Stimulated activated CD4-positive, alpha-beta T cell treated with anti-CD3 and anti-CD28 coated beads, Interleukin-15, amount 100 ng/mL, for 24 hours (primary cell): Measurements from ENCODE around the gene SEMA5A.

Experiments used
- DNase-seq: peaks from one replicate; pipeline ENCODE4 v3.0.0-alpha.2; 2020

Gene SEMA5A

GRCh38 chr5:9194509-9194908 lies 351.4 kb downstream of the SEMA5A start:
- no peak for DNase-seq

- DNase-seq = no peak
Observed at GRCh38 chr5:9192266-9192665, 353.6 kb downstream of the SEMA5A start.

- no peak for DNase-seq
Observed at GRCh38 chr5:9189681-9190080, 356.2 kb downstream of the SEMA5A start.

GRCh38 chr5:9188956-9189355 lies 356.9 kb downstream of the SEMA5A start:
- no peak for DNase-seq

- DNase-seq = no peak
Observed at GRCh38 chr5:9188131-9188530, 357.7 kb downstream of the SEMA5A start.

GRCh38 chr5:9187614-9188013 lies 358.3 kb downstream of the SEMA5A start:
- DNase-seq = no peak

- no peak for DNase-seq
Observed at GRCh38 chr5:9186069-9186468, 359.8 kb downstream of the SEMA5A start.

- no peak for DNase-seq
Observed at GRCh38 chr5:9183992-9184391, 361.9 kb downstream of the SEMA5A start.

- DNase-seq = no peak
Observed at GRCh38 chr5:9182899-9183695, 362.8 kb downstream of the SEMA5A start.

- no peak for DNase-seq
Observed at GRCh38 chr5:9176641-9177040, 369.2 kb downstream of the SEMA5A start.

GRCh38 chr5:9174446-9174845 lies 371.4 kb downstream of the SEMA5A start:
- DNase-seq = no peak

- no peak for DNase-seq
Observed at GRCh38 chr5:9173281-9174048, 372.4 kb downstream of the SEMA5A start.

- DNase-seq = no peak
Observed at GRCh38 chr5:9170026-9170425, 375.8 kb downstream of the SEMA5A start.

- DNase-seq = no peak
Observed at GRCh38 chr5:9169557-9169902, 376.3 kb downstream of the SEMA5A start.

- no peak for DNase-seq
Observed at GRCh38 chr5:9168791-9169556, 376.9 kb downstream of the SEMA5A start.

- DNase-seq = no peak
Observed at GRCh38 chr5:9166202-9167112, 379.4 kb downstream of the SEMA5A start.

GRCh38 chr5:9165546-9165945 lies 380.3 kb downstream of the SEMA5A start:
- DNase-seq = no peak

GRCh38 chr5:9160747-9161146 lies 385.1 kb downstream of the SEMA5A start:
- DNase-seq = no peak

GRCh38 chr5:9157811-9158210 lies 388.1 kb downstream of the SEMA5A start:
- no peak for DNase-seq

GRCh38 chr5:9157020-9157419 lies 388.9 kb downstream of the SEMA5A start:
- no peak for DNase-seq

- peak; percentile 4 for DNase-seq
Observed at GRCh38 chr5:9156282-9156681, 389.6 kb downstream of the SEMA5A start.

- no peak for DNase-seq
Observed at GRCh38 chr5:9151684-9152427, 394.0 kb downstream of the SEMA5A start.
